Measurements from ENCODE around the gene BEST4.

BEST4 gene

DNA sequence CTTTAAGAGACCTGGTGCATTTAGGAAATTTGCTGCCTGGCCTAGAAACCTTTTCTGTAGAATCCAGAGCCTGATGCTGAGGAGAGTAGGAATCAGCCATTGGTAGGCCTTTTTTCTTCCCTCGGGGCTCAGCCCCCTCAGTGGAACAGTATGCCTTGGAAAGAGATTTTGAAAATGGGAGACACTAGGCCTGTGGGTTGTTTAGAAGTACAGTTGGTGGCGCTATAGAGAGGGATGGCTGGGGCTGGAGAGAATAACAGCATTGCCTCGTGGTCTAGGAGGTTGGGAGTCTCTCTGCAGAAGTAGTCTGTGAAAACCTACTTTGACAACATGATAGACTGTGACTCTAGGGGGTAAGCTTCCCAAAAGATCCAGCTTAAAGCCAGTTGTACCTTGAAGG lies 40.1 kb downstream of the BEST4 start:
- H3K36me3 ChIP-seq (ENCODE audit: insufficient read depth, low read length), result peaks cover 91% of the 10 kb centered on the region

DNA sequence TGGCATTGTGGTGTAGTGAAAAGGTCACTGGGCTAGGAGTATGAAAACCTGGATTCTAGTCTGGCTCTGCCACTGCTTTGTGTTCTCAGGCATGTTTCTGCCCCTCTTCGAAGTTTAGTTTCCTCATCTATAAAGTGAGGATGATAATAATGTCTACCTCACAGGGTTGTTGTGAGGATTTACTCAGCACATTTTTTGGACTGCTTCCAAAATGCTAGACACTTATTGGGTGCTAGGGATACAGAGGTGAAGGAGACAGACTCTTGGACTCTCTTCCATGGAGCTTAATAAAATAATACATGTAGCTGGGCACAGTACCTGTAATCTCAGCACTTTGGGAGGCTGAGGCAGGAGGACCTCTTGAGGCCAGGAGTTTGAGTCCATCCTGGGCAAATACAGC lies 44.8 kb downstream of the BEST4 start:
- no peak for TF ChIP-seq EZH2 (IDR thresholded peaks at IDR 0.05; ENCODE audit: borderline replicate concordance, low read length)
- H3K36me3 ChIP-seq (ENCODE audit: insufficient read depth, low read length), result peaks cover 67% of the 10 kb centered on the region
- no peak overlapping the region for H3K4me2 ChIP-seq (ENCODE audit: low read length)
- H4K20me1 ChIP-seq (ENCODE audit: insufficient read depth, low read length), result no peaks in the 10 kb centered on the region
- H3K9ac ChIP-seq (ENCODE audit: low read length), result no peak overlapping the region
- no peak overlapping the region for H2AFZ ChIP-seq (ENCODE audit: low read length)
- H3F3A ChIP-seq (ENCODE audit: insufficient read depth, low read length), result no peaks in the 10 kb centered on the region
- peaks cover 21% of the 10 kb centered on the region for H3K79me2 ChIP-seq (ENCODE audit: insufficient read depth, low read length)
- no peak overlapping the region for H3K4me3 ChIP-seq (ENCODE audit: low read depth, low read length, poor library complexity, severe bottlenecking)
- H3K27me3 ChIP-seq (ENCODE audit: insufficient read depth, low read length), result no peaks in the 10 kb centered on the region
- H3K9me3 ChIP-seq (ENCODE audit: low read length), result no peaks in the 10 kb centered on the region
- peaks cover 31% of the 10 kb centered on the region for H3K4me1 ChIP-seq (ENCODE audit: insufficient read depth, low read length, severe bottlenecking)
- no peaks in the 10 kb centered on the region for H3K9me2 ChIP-seq (ENCODE audit: low read depth, low read length)
- no peak overlapping the region for H3K27ac ChIP-seq (ENCODE audit: low read depth, low read length, poor library complexity, severe bottlenecking)

More for the DNA sequence above, 40.1 kb downstream of the BEST4 start:
- no peaks in the 10 kb centered on the region for H3F3A ChIP-seq (ENCODE audit: insufficient read depth, low read length)
- H3K9ac ChIP-seq (ENCODE audit: low read length), result no peak overlapping the region
- no peak overlapping the region for H2AFZ ChIP-seq (ENCODE audit: low read length)
- no peaks in the 10 kb centered on the region for H3K9me3 ChIP-seq (ENCODE audit: low read length)
- H3K4me1 ChIP-seq (ENCODE audit: insufficient read depth, low read length, severe bottlenecking), result peaks cover 1% of the 10 kb centered on the region
- no peaks in the 10 kb centered on the region; the same call in 1 of the 2 replicates for H3K79me2 ChIP-seq (ENCODE audit: insufficient read depth, low read length)
- no peaks in the 10 kb centered on the region for H3K27me3 ChIP-seq (ENCODE audit: insufficient read depth, low read length)
- TF ChIP-seq EZH2 (IDR thresholded peaks at IDR 0.05; ENCODE audit: borderline replicate concordance, low read length), result no peak
- TF ChIP-seq, protein P1, sequence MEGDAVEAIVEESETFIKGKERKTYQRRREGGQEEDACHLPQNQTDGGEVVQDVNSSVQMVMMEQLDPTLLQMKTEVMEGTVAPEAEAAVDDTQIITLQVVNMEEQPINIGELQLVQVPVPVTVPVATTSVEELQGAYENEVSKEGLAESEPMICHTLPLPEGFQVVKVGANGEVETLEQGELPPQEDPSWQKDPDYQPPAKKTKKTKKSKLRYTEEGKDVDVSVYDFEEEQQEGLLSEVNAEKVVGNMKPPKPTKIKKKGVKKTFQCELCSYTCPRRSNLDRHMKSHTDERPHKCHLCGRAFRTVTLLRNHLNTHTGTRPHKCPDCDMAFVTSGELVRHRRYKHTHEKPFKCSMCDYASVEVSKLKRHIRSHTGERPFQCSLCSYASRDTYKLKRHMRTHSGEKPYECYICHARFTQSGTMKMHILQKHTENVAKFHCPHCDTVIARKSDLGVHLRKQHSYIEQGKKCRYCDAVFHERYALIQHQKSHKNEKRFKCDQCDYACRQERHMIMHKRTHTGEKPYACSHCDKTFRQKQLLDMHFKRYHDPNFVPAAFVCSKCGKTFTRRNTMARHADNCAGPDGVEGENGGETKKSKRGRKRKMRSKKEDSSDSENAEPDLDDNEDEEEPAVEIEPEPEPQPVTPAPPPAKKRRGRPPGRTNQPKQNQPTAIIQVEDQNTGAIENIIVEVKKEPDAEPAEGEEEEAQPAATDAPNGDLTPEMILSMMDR (IDR thresholded peaks at IDR 0.05; ENCODE audit: low read length), result 0 out of 2 replicates have a peak, but pooled peaks have one; percentile 11
- no peak overlapping the region for H3K27ac ChIP-seq (ENCODE audit: low read depth, low read length, poor library complexity, severe bottlenecking)
- H3K9me2 ChIP-seq (ENCODE audit: low read depth, low read length), result no peaks in the 10 kb centered on the region
- no peak overlapping the region for H3K4me2 ChIP-seq (ENCODE audit: low read length)
- H3K4me3 ChIP-seq (ENCODE audit: low read depth, low read length, poor library complexity, severe bottlenecking), result no peak overlapping the region
- no peaks in the 10 kb centered on the region for H4K20me1 ChIP-seq (ENCODE audit: insufficient read depth, low read length)

DNA sequence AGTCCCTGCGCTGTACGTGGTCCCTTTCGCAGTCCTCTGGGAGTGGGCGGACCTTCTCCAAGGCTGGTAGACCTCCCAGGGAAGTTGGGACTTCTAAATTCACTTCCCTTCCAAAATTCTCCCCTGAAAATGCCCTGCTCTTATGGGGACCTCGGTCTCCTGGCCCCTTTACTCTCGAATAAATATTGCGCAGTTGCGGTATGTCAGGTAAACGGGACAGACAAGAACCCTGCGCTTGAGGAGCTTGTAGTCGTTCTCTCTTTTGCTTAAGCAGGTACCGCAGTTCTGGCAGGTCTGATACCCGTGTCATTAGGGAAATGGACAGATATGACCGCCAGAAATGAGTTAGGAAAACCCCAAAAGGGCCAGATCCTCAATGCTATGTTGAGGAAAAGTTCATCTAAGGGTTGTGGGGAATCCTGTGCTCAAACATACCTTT lies 47.8 kb downstream of the BEST4 start:
- Histone ChIP-seq H3K4me1 (ENCODE audit: insufficient read depth, low read length, severe bottlenecking) (peaks cover 31% of the 10 kb centered on the region), H3K4me2 (ENCODE audit: low read length) (peak overlapping the region; percentile 99), H3K4me3 (ENCODE audit: low read depth, low read length, poor library complexity, severe bottlenecking) (peak overlapping the region; percentile 99), H4K20me1 (ENCODE audit: insufficient read depth, low read length) (no peaks in the 10 kb centered on the region), H3K27me3 (ENCODE audit: insufficient read depth, low read length) (no peaks in the 10 kb centered on the region), H2AFZ (ENCODE audit: low read length) (no peak overlapping the region), H3K9me2 (ENCODE audit: low read depth, low read length) (no peaks in the 10 kb centered on the region), H3K36me3 (ENCODE audit: insufficient read depth, low read length) (peaks cover 37% of the 10 kb centered on the region), H3K9ac (ENCODE audit: low read length) (peak overlapping the region; percentile 99), H3K27ac (ENCODE audit: low read depth, low read length, poor library complexity, severe bottlenecking) (peak overlapping the region; percentile 79), H3F3A (ENCODE audit: insufficient read depth, low read length) (no peaks in the 10 kb centered on the region), H3K9me3 (ENCODE audit: low read length) (no peaks in the 10 kb centered on the region), H3K79me2 (ENCODE audit: insufficient read depth, low read length) (peaks cover 21% of the 10 kb centered on the region)
- TF ChIP-seq EZH2 (IDR thresholded peaks at IDR 0.05; ENCODE audit: borderline replicate concordance, low read length), result no peak
- TF ChIP-seq, protein P1 (IDR thresholded peaks at IDR 0.05; ENCODE audit: low read length), result no peak

Data from OCI-LY1 (cell line).